ENCODE measurements around the gene DHX38.

DHX38 gene

GRCh38 chr16:72084445-72084844, 9.2 kb upstream of the DHX38 start:
- DNase-seq (ENCODE audit: low spot score) = no peak

GRCh38 chr16:72085002-72085401, 8.6 kb upstream of the DHX38 start:
- DNase-seq (ENCODE audit: low spot score) = no peak

GRCh38 chr16:72091217-72091616, 2.4 kb upstream of the DHX38 start:
- DNase-seq (ENCODE audit: low spot score) = no peak

GRCh38 chr16:72092832-72093447, 707 bp upstream of the DHX38 start:
- DNase-seq (ENCODE audit: low spot score) = peak; percentile 78

- no peak for DNase-seq (ENCODE audit: low spot score)
Observed at GRCh38 chr16:72094266-72094610, 591 bp downstream of the DHX38 start.

- no peak for DNase-seq (ENCODE audit: low spot score)
Observed at GRCh38 chr16:72098936-72099335, 5.3 kb downstream of the DHX38 start.

DNA sequence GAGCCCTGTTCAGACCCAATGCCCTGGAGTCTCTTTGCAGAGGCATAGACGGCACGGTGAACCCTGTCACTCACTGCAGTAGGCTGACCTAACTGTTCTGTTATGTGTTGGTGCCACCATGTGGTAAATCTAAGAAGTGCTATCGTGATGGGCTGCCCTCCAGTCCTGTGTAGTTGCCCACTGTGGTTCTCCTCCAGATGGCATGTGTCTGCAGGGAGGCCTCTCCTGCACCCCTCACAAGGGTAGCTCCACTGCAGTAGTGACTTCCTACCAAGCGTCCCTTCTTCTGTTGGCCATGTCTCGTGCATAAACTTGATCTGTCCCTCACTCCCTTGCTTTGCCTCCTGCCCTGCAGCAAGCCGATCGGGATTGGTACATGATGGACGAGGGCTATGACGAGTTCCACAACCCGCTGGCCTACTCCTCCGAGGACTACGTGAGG, 5.8 kb downstream of the DHX38 start:
- DNase-seq (ENCODE audit: low spot score) = peak; percentile 73

- no peak for DNase-seq (ENCODE audit: low spot score)
Observed at GRCh38 chr16:72101195-72101594, 7.5 kb downstream of the DHX38 start.

DNA sequence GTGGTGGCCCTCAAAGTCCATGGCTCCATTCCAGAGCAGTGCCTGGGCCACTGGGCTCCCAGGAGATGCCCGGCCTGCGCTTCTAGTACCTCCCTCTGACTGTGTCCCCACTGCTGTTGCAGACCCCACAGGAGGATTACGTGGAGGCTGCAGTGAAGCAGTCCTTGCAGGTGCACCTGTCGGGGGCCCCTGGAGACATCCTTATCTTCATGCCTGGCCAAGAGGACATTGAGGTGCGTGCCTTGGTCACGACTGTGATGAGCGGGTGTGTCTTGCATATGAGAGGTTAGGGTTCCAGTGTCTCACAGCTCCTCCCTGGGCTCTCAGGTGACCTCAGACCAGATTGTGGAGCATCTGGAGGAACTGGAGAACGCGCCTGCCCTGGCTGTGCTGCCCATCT, 11.3 kb downstream of the DHX38 start:
- no peak for DNase-seq (ENCODE audit: low spot score)

GRCh38 chr16:72105978-72106377, 12.3 kb downstream of the DHX38 start:
- no peak for DNase-seq (ENCODE audit: low spot score)

DNA sequence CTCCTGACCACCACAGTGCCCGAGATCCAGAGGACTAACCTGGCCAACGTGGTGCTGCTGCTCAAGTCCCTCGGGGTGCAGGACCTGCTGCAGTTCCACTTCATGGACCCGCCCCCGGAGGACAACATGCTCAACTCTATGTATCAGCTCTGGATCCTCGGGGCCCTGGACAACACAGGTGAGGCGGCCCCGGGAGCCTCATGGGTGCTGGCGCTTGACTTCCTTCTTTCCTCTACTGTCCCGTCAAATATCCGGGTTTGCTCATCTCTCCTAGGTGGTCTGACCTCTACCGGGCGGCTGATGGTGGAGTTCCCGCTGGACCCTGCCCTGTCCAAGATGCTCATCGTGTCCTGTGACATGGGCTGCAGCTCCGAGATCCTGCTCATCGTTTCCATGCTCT, 13.7 kb downstream of the DHX38 start:
- no peak for DNase-seq (ENCODE audit: low spot score)

DNA sequence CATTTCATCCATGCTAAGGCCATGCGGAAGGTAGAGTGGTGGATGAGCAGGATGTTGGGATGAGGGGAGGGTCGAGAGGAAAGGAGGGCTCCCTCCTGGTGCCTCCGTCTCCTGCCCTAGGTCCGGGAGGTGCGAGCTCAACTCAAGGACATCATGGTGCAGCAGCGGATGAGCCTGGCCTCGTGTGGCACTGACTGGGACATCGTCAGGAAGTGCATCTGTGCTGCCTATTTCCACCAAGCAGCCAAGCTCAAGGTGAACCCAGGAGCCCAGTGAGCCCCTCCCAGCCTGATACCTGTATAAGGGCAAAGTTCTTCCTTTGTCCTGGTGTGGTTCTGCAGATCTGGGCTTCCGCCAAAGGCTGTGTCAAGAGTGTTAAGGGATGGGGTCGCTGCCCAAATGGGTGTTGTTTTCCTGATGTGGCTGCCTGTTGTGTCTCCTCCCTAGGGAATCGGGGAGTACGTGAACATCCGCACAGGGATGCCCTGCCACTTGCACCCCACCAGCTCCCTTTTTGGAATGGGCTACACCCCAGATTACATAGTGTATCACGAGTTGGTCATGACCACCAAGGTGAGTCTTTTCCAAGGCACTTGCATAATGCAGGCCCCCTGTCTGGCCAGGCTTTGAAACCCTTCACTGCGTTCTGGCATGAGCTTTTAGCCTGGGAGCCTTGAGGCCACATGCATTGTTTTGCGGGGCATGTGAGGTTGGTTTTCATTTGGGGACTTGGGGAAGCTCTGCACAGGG, 14.9 kb downstream of the DHX38 start:
- DNase-seq (ENCODE audit: low spot score) = no peak

- DNase-seq (ENCODE audit: low spot score) = no peak
Observed at GRCh38 chr16:72109300-72109699, 15.7 kb downstream of the DHX38 start.

DNA sequence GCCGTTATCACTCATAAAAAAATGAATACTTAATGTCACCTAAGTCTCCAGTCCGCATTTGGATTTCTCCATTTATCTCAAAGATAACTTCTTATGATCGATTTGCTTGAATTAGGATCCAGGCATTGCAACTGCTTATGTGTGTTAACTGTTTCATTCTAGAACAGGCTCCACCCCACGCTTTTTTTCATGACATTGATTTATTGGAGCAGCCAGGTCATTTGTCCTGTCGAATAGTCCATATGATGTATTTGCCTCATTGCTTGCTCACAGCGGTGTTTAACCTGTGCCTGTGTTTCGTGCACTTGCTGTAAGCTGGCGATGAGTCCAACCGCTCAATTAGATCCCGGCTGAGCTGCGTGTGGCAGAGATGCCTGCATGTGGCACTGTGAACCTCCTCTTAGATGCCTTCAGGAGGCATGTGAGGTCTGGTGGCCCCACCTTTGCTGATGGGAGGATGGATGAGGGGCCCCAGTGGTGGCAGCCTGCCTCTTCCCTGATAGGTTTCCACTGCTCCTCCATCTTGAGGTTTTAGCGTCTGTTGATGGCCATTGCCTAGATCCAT, 16.4 kb downstream of the DHX38 start:
- no peak for DNase-seq (ENCODE audit: low spot score)

GRCh38 chr16:72110662-72111615, 17.3 kb downstream of the DHX38 start:
- no peak for DNase-seq (ENCODE audit: low spot score)

DNA sequence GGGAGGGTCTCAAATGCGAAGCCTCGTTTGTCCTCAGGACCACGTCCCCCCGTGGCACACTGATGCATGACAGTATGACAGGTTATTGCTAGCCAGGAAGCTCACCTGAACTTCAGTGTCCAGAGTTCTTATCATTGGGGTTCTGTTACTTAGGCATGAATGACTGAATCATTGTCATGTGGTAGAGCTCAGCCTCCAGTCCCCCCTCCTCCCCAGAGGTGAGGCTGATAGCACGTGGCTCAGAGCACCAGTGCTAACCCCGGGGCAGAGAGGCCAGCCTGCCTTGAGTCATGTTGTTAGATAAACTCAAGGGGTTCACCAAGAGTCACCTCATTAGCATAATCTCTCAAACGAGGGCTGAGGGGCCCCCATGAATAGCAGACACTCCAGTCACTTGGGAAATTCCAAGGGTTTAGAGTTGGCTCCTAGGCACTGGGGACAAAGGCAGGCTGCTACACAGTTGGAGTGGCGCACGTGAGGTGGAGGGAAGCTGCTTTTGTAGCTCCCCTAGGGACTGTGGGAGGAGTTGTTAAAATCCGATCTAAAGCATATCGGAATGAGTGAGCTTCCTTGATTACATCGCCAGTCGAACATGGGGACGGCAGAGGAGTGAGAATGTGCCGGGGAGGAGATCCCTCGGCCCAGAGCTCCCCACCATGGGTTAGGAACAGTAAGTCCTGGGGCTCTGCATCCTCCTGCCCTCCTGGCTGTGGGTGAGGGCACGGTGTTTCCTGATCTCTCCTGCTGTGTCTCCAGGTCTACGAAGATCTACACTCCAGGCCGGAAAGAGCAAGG, 18.2 kb downstream of the DHX38 start:
- no peak for DNase-seq (ENCODE audit: low spot score)

DNA sequence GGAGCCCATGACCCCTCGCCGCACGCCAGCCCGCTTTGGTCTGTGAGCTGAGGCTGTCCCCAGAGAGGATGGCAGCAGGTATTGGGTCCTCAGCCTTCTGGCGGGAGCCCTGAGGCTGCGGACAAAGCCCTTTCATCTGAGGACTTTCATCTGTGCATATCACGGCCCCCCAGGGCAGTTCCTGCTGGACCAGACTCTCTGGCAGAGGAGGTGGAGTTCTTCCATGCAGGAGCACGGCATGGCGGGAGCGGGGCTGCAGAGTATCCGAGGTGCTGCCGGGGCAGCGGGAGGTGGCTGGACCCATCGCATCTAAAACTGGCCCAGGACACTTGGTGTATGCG, 18.8 kb downstream of the DHX38 start:
- DNase-seq (ENCODE audit: low spot score) = no peak

DNA sequence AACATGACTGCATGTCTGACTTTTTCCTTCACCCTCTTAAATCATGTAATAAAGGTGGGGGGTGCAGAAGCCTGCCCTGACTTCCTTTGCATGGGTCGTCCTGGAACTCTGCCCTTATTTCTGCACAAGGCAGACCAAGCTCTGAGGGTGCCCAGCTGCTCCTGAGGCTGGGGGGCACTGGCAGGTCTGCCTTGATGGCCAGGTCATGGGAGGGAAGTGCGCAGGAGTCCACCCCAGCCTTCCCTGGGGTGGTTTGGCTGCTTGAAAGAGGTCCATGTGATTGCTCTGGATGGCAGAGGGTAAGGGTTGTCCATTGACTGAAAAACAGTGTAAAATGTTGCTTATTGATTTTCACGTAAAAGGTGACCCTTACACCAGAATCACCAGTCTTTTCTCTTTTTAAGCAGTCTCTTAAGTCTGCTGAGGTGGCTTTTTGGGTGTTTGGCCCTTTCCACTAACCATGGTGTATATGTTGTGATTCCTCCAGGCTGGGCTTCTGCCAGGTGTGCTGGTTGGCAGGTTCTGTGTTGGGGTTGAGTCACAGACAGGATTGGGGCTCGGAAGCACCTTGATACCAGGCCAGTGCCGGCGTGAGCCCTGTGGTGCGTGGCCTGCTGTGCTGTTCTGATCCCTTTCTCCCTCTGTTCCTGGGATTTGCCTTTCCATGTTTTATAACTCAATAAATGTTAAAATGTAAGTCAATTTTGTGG, 19.4 kb downstream of the DHX38 start:
- no peak for DNase-seq (ENCODE audit: low spot score)

DNA sequence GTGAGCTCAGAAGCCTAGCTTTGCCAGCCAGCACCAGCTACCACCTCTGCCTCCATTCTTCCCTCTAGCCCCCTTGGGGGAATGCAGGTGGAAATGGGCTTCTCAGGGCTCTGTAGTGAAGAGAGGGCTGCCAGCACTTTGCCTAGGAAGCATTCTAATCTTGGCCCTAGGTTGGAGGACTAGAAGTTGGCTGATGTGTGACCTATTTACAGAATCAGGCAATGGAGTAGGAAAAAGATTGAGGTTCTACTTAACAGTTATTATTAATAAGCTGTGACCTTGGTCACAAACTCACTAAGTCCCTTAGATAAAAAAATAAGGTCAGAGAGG, 19.9 kb downstream of the DHX38 start:
- DNase-seq (ENCODE audit: low spot score) = no peak

GRCh38 chr16:72120026-72120425, 26.4 kb downstream of the DHX38 start:
- DNase-seq (ENCODE audit: low spot score) = no peak

DNA sequence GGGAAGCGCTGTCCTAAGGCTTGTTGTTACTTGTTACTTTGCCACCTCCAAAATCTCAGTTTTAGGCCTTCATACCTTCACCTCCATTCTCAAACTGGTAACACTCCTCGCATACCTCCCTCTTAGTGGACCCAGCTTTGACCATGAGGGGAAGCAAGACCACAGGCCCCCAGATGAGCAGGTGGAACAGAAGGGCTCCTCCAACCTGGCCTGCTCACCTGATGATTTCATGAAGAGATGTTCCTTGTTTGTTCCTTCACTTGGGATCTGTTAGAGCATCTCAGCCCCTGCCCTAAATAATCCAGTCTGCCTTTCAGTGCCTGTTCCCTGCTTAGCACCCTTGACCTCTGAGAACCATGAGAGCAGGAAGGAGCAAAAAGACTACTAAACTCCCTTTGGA, 28.7 kb downstream of the DHX38 start:
- DNase-seq (ENCODE audit: low spot score) = no peak

Data from GM03348 (cell line).